H1 (cell line): ENCODE data around the gene YWHAG. TPM values are rescaled to one million over a fixed set of nuclear protein-coding genes. Genes with fewer than 3 reads are reported as not detected.
"Not testable (repeated sequence)": the region's sequence is repeated elsewhere in the genome, so short reads cannot be mapped to it uniquely, and the experiment has no call there.

Experiments used
- CTCF ChIA-PET: fragments of 300-600 bp; sonication (Branson Sonifier 250); formaldehyde crosslinking; loops from one replicate; lab custom pipeline; 2021; ENCODE audit not compliant: partially characterized antibody; lab: Charles Lee
- POLR2A ChIA-PET: fragments of 300-600 bp; sonication (Branson Sonifier 250); formaldehyde crosslinking; loops from one replicate; lab custom pipeline; 2021; ENCODE audit warnings: inconsistent platforms; ENCODE audit not compliant: partially characterized antibody; lab: Charles Lee
- DNase-seq, 2 experiments: peaks; one replicate each; pipeline versions ENCODE4 v3.0.0 to v3.0.0-alpha.2; 2010 to 2022; ENCODE audit warnings: low spot score in 2 of 2, low read depth in 1 of 2, mixed read lengths in 1 of 2
- FAIRE-seq: peaks from 2 replicates; lab custom pipeline; 2011; peaks lifted over from hg19 to GRCh38; lab: Jason Lieb, UNC
- H2AFZ ChIP-seq: 2 replicates; pipeline ENCODE4 v1.8.1; 2012; ENCODE audit warnings: low read length, inconsistent platforms
- H2AK5ac ChIP-seq: 2 replicates; pipeline ENCODE4 v1.6.1; 2013; ENCODE audit warnings: low read depth, low read length
- H2BK120ac ChIP-seq: replicated peaks from 2 replicates; pipeline ENCODE3; 2013; ENCODE audit warnings: low read depth, low read length, inconsistent platforms
- H2BK12ac ChIP-seq: 2 replicates; pipeline ENCODE4 v1.6.1; 2013; ENCODE audit warnings: low read depth, low read length
- H2BK15ac ChIP-seq: 2 replicates; pipeline ENCODE4 v1.6.1; 2013; ENCODE audit warnings: low read length
- H2BK20ac ChIP-seq: 2 replicates; pipeline ENCODE4 v1.6.1; 2013; ENCODE audit warnings: low read length
- H2BK5ac ChIP-seq: 2 replicates; pipeline ENCODE4 v1.6.1; 2013; ENCODE audit warnings: low read depth, low read length
- H3K14ac ChIP-seq: 2 replicates; pipeline ENCODE4 v1.6.1; 2013; ENCODE audit warnings: inconsistent platforms; ENCODE audit not compliant: insufficient read length
- H3K18ac ChIP-seq: 2 replicates; pipeline ENCODE4 v1.6.1; 2013; ENCODE audit warnings: low read length; ENCODE audit errors: extremely low read depth
- H3K23ac ChIP-seq: 2 replicates; pipeline ENCODE4 v1.6.1; 2013; ENCODE audit warnings: inconsistent platforms; ENCODE audit not compliant: insufficient read length
- H3K23me2 ChIP-seq: 2 replicates; pipeline ENCODE4 v1.6.1; 2013; ENCODE audit warnings: low read depth, low read length
- H3K27ac ChIP-seq: 2 replicates; pipeline ENCODE4 v1.6.1; 2011; ENCODE audit warnings: low read depth, low read length, inconsistent platforms
- H3K27me3 ChIP-seq, 4 experiments: replicated peaks in 1 of 4; 1 replicate in 1 of 4; 2 replicates in 3 of 4; pipeline versions ENCODE4 v1.6.1 to v1.8.1; 2011 to 2013; ENCODE audit warnings: low read length in 3 of 4, mild to moderate bottlenecking in 3 of 4, inconsistent platforms in 2 of 4, mixed read lengths in 2 of 4, moderate library complexity in 1 of 4; ENCODE audit not compliant: control insufficient read depth in 3 of 4, insufficient read depth in 3 of 4; ENCODE audit errors: extremely low read depth in 1 of 4
- H3K36me3 ChIP-seq, 4 experiments: 2 replicates each; pipeline versions ENCODE4 v1.6.1 to v1.8.1; 2011 to 2013; ENCODE audit warnings: mild to moderate bottlenecking in 4 of 4, low read length in 3 of 4, moderate library complexity in 2 of 4, control low read depth in 1 of 4, inconsistent platforms in 1 of 4; ENCODE audit not compliant: insufficient read depth in 4 of 4, control insufficient read depth in 2 of 4
- H3K4ac ChIP-seq: replicated peaks from 2 replicates; pipeline ENCODE3; 2013; ENCODE audit warnings: low read length, low read depth, mixed read lengths, inconsistent platforms; ENCODE audit not compliant: insufficient read length
- H3K4me1 ChIP-seq, 4 experiments: replicated peaks in 1 of 4; 1 replicate in 1 of 4; 2 replicates in 3 of 4; pipeline versions ENCODE4 v1.6.1 to v1.8.1; 2011 to 2013; ENCODE audit warnings: low read length in 3 of 4, inconsistent platforms in 2 of 4, mixed read lengths in 1 of 4; ENCODE audit not compliant: insufficient read depth in 4 of 4, control insufficient read depth in 3 of 4
- H3K4me2 ChIP-seq, 2 experiments: 2 replicates each; pipeline versions ENCODE4 v1.6.1 to v1.8.1; 2011 to 2013; ENCODE audit warnings: low read depth in 2 of 2, low read length in 2 of 2, control low read depth in 1 of 2, inconsistent platforms in 1 of 2, mild to moderate bottlenecking in 1 of 2; ENCODE audit not compliant: insufficient read depth in 1 of 2
- H3K4me3 ChIP-seq, 4 experiments: fragments of 200-600, 300-600 bp in 1 of 4; sonication (generic), shearing (Covaris generic), sonication (Bioruptor Twin) in 1 of 4; 2 replicates each; pipeline versions ENCODE4 v1.5.1 to v1.8.1; 2011 to 2016; ENCODE audit warnings: low read length in 4 of 4, low read depth in 3 of 4, control low read depth in 2 of 4, inconsistent platforms in 2 of 4, mild to moderate bottlenecking in 2 of 4, mixed read lengths in 1 of 4, moderate library complexity in 1 of 4; ENCODE audit not compliant: insufficient read depth in 2 of 4; ENCODE audit errors: extremely low read depth in 1 of 4
- H3K56ac ChIP-seq: replicated peaks from 2 replicates; pipeline ENCODE3; 2013; ENCODE audit warnings: low read depth, mild to moderate bottlenecking, mixed read lengths, low read length, inconsistent platforms; ENCODE audit not compliant: insufficient read length
- H3K79me1 ChIP-seq: 2 replicates; pipeline ENCODE4 v1.6.1; 2013; ENCODE audit warnings: low read depth, low read length, control low read depth
- H3K79me2 ChIP-seq, 2 experiments: 2 replicates each; pipeline versions ENCODE4 v1.6.1 to v1.8.1; 2012 to 2013; ENCODE audit warnings: low read length in 2 of 2, mild to moderate bottlenecking in 2 of 2, inconsistent platforms in 1 of 2; ENCODE audit not compliant: insufficient read depth in 2 of 2, control insufficient read depth in 1 of 2
- H3K9ac ChIP-seq, 4 experiments: replicated peaks in 1 of 4; 1 replicate in 1 of 4; 2 replicates in 3 of 4; pipeline versions ENCODE4 v1.6.1 to v1.8.1; 2011 to 2013; ENCODE audit warnings: low read depth in 3 of 4, low read length in 3 of 4, control low read depth in 2 of 4, mild to moderate bottlenecking in 2 of 4, moderate library complexity in 2 of 4, inconsistent platforms in 1 of 4; ENCODE audit errors: extremely low read depth in 1 of 4
- H3K9me3 ChIP-seq, 2 experiments: 2 replicates each; pipeline versions ENCODE4 v1.6.1 to v1.8.1; 2012 to 2013; ENCODE audit warnings: mild to moderate bottlenecking in 2 of 2, moderate library complexity in 2 of 2, control low read depth in 1 of 2, inconsistent platforms in 1 of 2, low read depth in 1 of 2, low read length in 1 of 2, mixed read lengths in 1 of 2; ENCODE audit not compliant: insufficient read depth in 2 of 2
- H4K20me1 ChIP-seq, 2 experiments: replicated peaks in 1 of 2; 2 replicates each; pipeline versions ENCODE3 to v1.8.1; 2011 to 2013; ENCODE audit warnings: inconsistent platforms in 2 of 2, low read length in 2 of 2, mild to moderate bottlenecking in 1 of 2; ENCODE audit not compliant: insufficient read depth in 2 of 2, control insufficient read depth in 1 of 2
- H4K5ac ChIP-seq: 2 replicates; pipeline ENCODE4 v1.6.1; 2013; ENCODE audit warnings: low read length, low read depth, mixed read lengths, inconsistent platforms; ENCODE audit not compliant: insufficient read length
- H4K8ac ChIP-seq: 2 replicates; pipeline ENCODE4 v1.8.0; 2013; ENCODE audit warnings: mild to moderate bottlenecking, moderate library complexity, low read length, inconsistent platforms; ENCODE audit not compliant: insufficient read depth; ENCODE audit errors: extremely low read depth
- H4K91ac ChIP-seq: replicated peaks from 2 replicates; pipeline ENCODE3; 2013; ENCODE audit warnings: low read length, mixed read lengths, inconsistent platforms; ENCODE audit not compliant: insufficient read length
- WGBS, 2 experiments: shearing (Covaris generic) in 1 of 2; methylation state at CpG; one replicate each; pipeline versions ENCODE4 v1.1.6 to v1.1.7; 2013 to 2015; ENCODE audit warnings: low lambda C conversion rate in 2 of 2, mixed read lengths in 2 of 2, inconsistent platforms in 1 of 2, low coverage in 1 of 2, missing lambda C conversion rate in 1 of 2; ENCODE audit not compliant: insufficient replicate concordance in 2 of 2, insufficient coverage in 1 of 2, insufficient read length in 1 of 2; ENCODE audit errors: extremely low coverage in 1 of 2, missing lambda C conversion rate in 1 of 2; 5-methylcytosine and 5-hydroxymethylcytosine counted together
- polyA plus RNA-seq, 7 experiments: library from polyadenylated mRNA; depleted of rRNA in 3 of 7; stranded (reverse) in 5 of 7; unstranded in 2 of 7; fragments of >200 nt in 5 of 7; fragments of 200-250 nt in 2 of 7; gene quantifications; 1 replicate in 5 of 7; 2 replicates in 1 of 7; 4 replicates in 1 of 7; pipeline versions ENCODE4 v1.2.1 to v1.2.3, GENCODE V29; 2011 to 2013; ENCODE audit warnings: missing spikeins in 2 of 7, mixed read lengths in 2 of 7
- total RNA-seq: library from RNA; stranded (reverse); fragmentation: NEBNext Ultra II Directional; extraction: Animal tissue kit (Norgen Biotek cat#: 25700); gene quantifications from 2 replicates; pipeline ENCODE4 v1.2.1, GENCODE V29; 2021

The YWHAG gene
- total and polyA plus RNA-seq, 2 of the 8 experiments (the other 6 are each of a cell fraction or from before 2014, with no cell fraction given): 57.2 to 241 TPM

GRCh38 chr7:76308874-76309273, 49.9 kb downstream of the YWHAG start:
- not testable (repeated sequence) for H3K9me3 ChIP-seq, H3K56ac ChIP-seq, H3K4me2 ChIP-seq, H2AFZ ChIP-seq, H3K9ac ChIP-seq, H3K4me1 ChIP-seq, H3K23ac ChIP-seq, H3K79me2 ChIP-seq, H4K91ac ChIP-seq, H3K27me3 ChIP-seq, H3K23me2 ChIP-seq, H3K27ac ChIP-seq, H2BK120ac ChIP-seq, H4K20me1 ChIP-seq, H3K36me3 ChIP-seq, FAIRE-seq, H2BK20ac ChIP-seq, H3K4me3 ChIP-seq, H2BK5ac ChIP-seq, H3K79me1 ChIP-seq, H3K14ac ChIP-seq, H2BK15ac ChIP-seq, H2BK12ac ChIP-seq, DNase-seq, H3K18ac ChIP-seq, H4K5ac ChIP-seq, H3K4ac ChIP-seq, H2AK5ac ChIP-seq
- POLR2A ChIA-PET: interaction anchor here (0.6 to 4.5 kb wide), 7 partner anchors 9 to 439 kb away, joined by 3 to 31 read pairs (median 4); no protein-coding TSS in a partner anchor
- CTCF ChIA-PET: interaction anchor here (0.6 to 20.9 kb wide), 12 partner anchors 12 to 240 kb away, joined by 3 to 426 read pairs (median 4); partner anchors contain the start of gene SRRM3
- 88% methylated on average over 12 of the region's 12 CpGs; no CpG with 5 or more reads in 1 of the 2 experiments for WGBS, 2 experiments
- H4K8ac ChIP-seq: peak overlapping the region; percentile 31; the same call in 1 of the 2 replicates
